HepG2 (cell line): ENCODE data around the gene PNPLA2. TPM values are rescaled to one million over a fixed set of nuclear protein-coding genes. Genes with fewer than 3 reads are reported as not detected.

Source experiments
- BCL3 ChIP-seq: sonication (generic); formaldehyde crosslinking; IDR thresholded peaks from 2 replicates; pipeline ENCODE4 v1.5.1; 2020; ENCODE audit warnings: mild to moderate bottlenecking, missing genetic modification reagents, moderate library complexity
- FUBP1 ChIP-seq: sonication (generic); formaldehyde crosslinking; IDR thresholded peaks from 2 replicates; pipeline ENCODE4 v1.5.1; 2020; ENCODE audit warnings: missing genetic modification reagents, mild to moderate bottlenecking, borderline replicate concordance
- GZF1 ChIP-seq: sonication (generic); formaldehyde crosslinking; IDR thresholded peaks from 2 replicates; pipeline ENCODE4 v1.5.1; 2020; ENCODE audit warnings: mild to moderate bottlenecking, missing genetic modification reagents
- LRRFIP1 ChIP-seq: sonication (generic); formaldehyde crosslinking; conservative IDR thresholded peaks from 2 replicates; pipeline ENCODE4 v1.4.0; 2020; ENCODE audit warnings: missing genetic modification reagents
- NCOR1 ChIP-seq: fragments of 200-600 bp; sonication (generic); IDR thresholded peaks from 2 replicates; pipeline ENCODE4 v1.7.0; 2017; ENCODE audit warnings: antibody characterized with exemption, low read length, borderline replicate concordance
- SUZ12 ChIP-seq: fragments of 150-350 bp; IDR thresholded peaks from 2 replicates; pipeline ENCODE4 v1.6.1; 2014; ENCODE audit warnings: low read depth, low read length
- TRIM24 ChIP-seq: sonication (generic); formaldehyde crosslinking; IDR thresholded peaks from 2 replicates; pipeline ENCODE4 v1.8.0; 2022; ENCODE audit warnings: mild to moderate bottlenecking, missing genetic modification reagents
- XRCC5 ChIP-seq: fragments of 200-400 bp; formaldehyde crosslinking; optimal IDR thresholded peaks from 2 replicates; pipeline ENCODE3; 2017; ENCODE audit warnings: mild to moderate bottlenecking, low read length
- YEATS4 ChIP-seq: sonication (generic); formaldehyde crosslinking; IDR thresholded peaks from 2 replicates; pipeline ENCODE4 v1.4.0; 2020; ENCODE audit warnings: missing genetic modification reagents, borderline replicate concordance
- ZBTB10 ChIP-seq: sonication (generic); formaldehyde crosslinking; IDR thresholded peaks from 2 replicates; pipeline ENCODE4 v1.4.0; 2020; ENCODE audit warnings: missing genetic modification reagents, borderline replicate concordance
- ZBTB25 ChIP-seq: IDR thresholded peaks from 2 replicates; pipeline ENCODE4 v1.6.1; 2018; ENCODE audit warnings: missing genetic modification reagents
- ZFP82 ChIP-seq: sonication (generic); formaldehyde crosslinking; IDR thresholded peaks from 2 replicates; pipeline ENCODE4 v1.5.1; 2020; ENCODE audit warnings: mild to moderate bottlenecking, missing genetic modification reagents, borderline replicate concordance
- ZMYM3 ChIP-seq: sonication (generic); formaldehyde crosslinking; IDR thresholded peaks from 2 replicates; pipeline ENCODE4 v1.5.1; 2020; ENCODE audit warnings: mild to moderate bottlenecking, missing genetic modification reagents
- ZNF12 ChIP-seq: sonication (generic); formaldehyde crosslinking; IDR thresholded peaks from 2 replicates; pipeline ENCODE4 v1.5.0; 2020; ENCODE audit warnings: missing genetic modification reagents
- ZNF282 ChIP-seq: fragments of 450-650 bp; IDR thresholded peaks from 2 replicates; pipeline ENCODE4 v1.6.1; 2018; ENCODE audit not compliant: partially characterized antibody
- ZNF652 ChIP-seq: IDR thresholded peaks from 2 replicates; pipeline ENCODE4 v1.6.1; 2016; ENCODE audit warnings: low read depth, borderline replicate concordance
- polyA plus RNA-seq, 8 experiments: library from polyadenylated mRNA; depleted of rRNA in 3 of 8; stranded (reverse) in 7 of 8; unstranded in 1 of 8; fragments of >200 nt; fragmentation: Illumina TruSeq in 4 of 8; extraction: Trizol in 4 of 8; gene quantifications; 2 replicates each; pipeline versions ENCODE4 v1.2.1 to v1.2.3, GENCODE V29; 2011 to 2016; ENCODE audit warnings: low read depth in 4 of 8, missing spikeins in 1 of 8, mixed read lengths in 1 of 8; ENCODE audit not compliant: insufficient read depth in 1 of 8
- total RNA-seq, 5 experiments: library from RNA; depleted of rRNA; stranded (reverse); fragments of >200 nt; fragmentation: Illumina TruSeq; extraction: Trizol; gene quantifications; 2 replicates each; pipeline ENCODE4 v1.2.3, GENCODE V29; 2016; ENCODE audit warnings: low read depth in 1 of 5

PNPLA2 gene
- total and polyA plus RNA-seq, 2 of the 13 experiments (the other 11 are each of a cell fraction or from before 2014, with no cell fraction given) = 10.5 to 43.2 TPM

- no peak for TF ChIP-seq ZBTB25 (CRISPR knock-in tag)
- TF ChIP-seq FUBP1 (CRISPR knock-in tag) = no peak
- no peak for TF ChIP-seq NCOR1
- no peak for TF ChIP-seq TRIM24
- TF ChIP-seq LRRFIP1 (CRISPR knock-in tag) = no peak
- no peak for TF ChIP-seq ZBTB10 (CRISPR knock-in tag)
- TF ChIP-seq SUZ12 = no peak
- no peak for TF ChIP-seq ZNF12
- 0 out of 2 replicates have a peak, but pooled peaks have one; percentile 40 for TF ChIP-seq GZF1 (CRISPR knock-in tag)
- no peak for TF ChIP-seq XRCC5
- peak; percentile 40; the same call in 1 of the 2 replicates for TF ChIP-seq ZFP82 (CRISPR knock-in tag)
- peak; percentile 8; the same call in 1 of the 2 replicates for TF ChIP-seq YEATS4
- no peak for TF ChIP-seq BCL3 (CRISPR knock-in tag)
- TF ChIP-seq ZNF282 = no peak
- TF ChIP-seq ZNF652 (CRISPR knock-in tag) = no peak
- no peak for TF ChIP-seq ZMYM3 (CRISPR knock-in tag)
These were observed 1.4 kb downstream of the PNPLA2 start (continued) for GRCh38 chr11:819943-820649.
